ENCODE results near the gene TPRN. TPM values are rescaled to one million over a fixed set of nuclear protein-coding genes. Genes with fewer than 3 reads are reported as not detected.
A peak's percentile ranks its signal among the peaks of the same experiment; 100 is the strongest.

TPRN gene
- total RNA-seq, 2 experiments from 2014 or later: 5.7 to 6.6 TPM

- H3K27me3 Mint-ChIP-seq: peaks cover 10% of the 10 kb centered on the region
- POLR2A ChIA-PET: interaction anchor here (0.8 to 3.6 kb wide), 5 partner anchors 10 to 46 kb away, joined by 3 to 28 read pairs (median 3); partner anchors contain the start of genes ANAPC2 and SSNA1
- H3K27ac Mint-ChIP-seq: no peak overlapping the region
- intact Hi-C loops (cut with micrococcal nuclease): loop anchor here (10.0 kb wide), 1 partner anchor 50 kb away; no protein-coding TSS in a partner anchor
- peak; percentile 78 for DNase-seq
- TF ChIP-seq CTCF (IDR thresholded peaks at IDR 0.05): no peak
- H3K4me1 Mint-ChIP-seq (ENCODE audit: low read depth): peaks cover 5% of the 10 kb centered on the region
- peak; percentile 57 for ATAC-seq
- H3K4me3 Mint-ChIP-seq: no peak overlapping the region
- CTCF ChIA-PET: interaction anchor here (1.0 to 2.0 kb wide), 5 partner anchors 53 to 88 kb away, joined by 3 to 6 read pairs (median 4); partner anchors contain the start of gene MAN1B1
- H3K36me3 Mint-ChIP-seq (ENCODE audit: low read depth): no peaks in the 10 kb centered on the region
- H3K9me3 Mint-ChIP-seq: no peaks in the 10 kb centered on the region
These were observed 25.7 kb downstream of the TPRN start for GRCh38 chr9:137174722-137175293.

GRCh38 chr9:137173796-137174664, 26.5 kb downstream of the TPRN start:
- ATAC-seq: no peak

GRCh38 chr9:137172901-137173795, 27.4 kb downstream of the TPRN start:
- no peak for TF ChIP-seq CTCF (IDR thresholded peaks at IDR 0.05)
- DNase-seq: no peak
- CTCF ChIA-PET: no interaction called here
- Mint-ChIP-seq H3K27me3 (peaks cover 13% of the 10 kb centered on the region), H3K27ac (no peak overlapping the region), H3K4me3 (no peak overlapping the region), H3K4me1 (ENCODE audit: low read depth) (peaks cover 7% of the 10 kb centered on the region), H3K9me3 (no peaks in the 10 kb centered on the region), H3K36me3 (ENCODE audit: low read depth) (no peaks in the 10 kb centered on the region)
- intact Hi-C loops (cut with micrococcal nuclease): loop anchor here (10.0 kb wide), 1 partner anchor 48 kb away; no protein-coding TSS in a partner anchor
- POLR2A ChIA-PET: interaction anchor here (0.8 to 3.6 kb wide), 4 partner anchors 12 to 103 kb away, joined by 3 to 11 read pairs (median 6); partner anchors contain the start of genes ANAPC2 and SSNA1
- no peak for ATAC-seq

More at GRCh38 chr9:137173796-137174664, 26.5 kb downstream of the TPRN start:
- no peak for TF ChIP-seq CTCF (IDR thresholded peaks at IDR 0.05)
- ChIA-PET CTCF (interaction anchor here (1.3 to 1.5 kb wide), 2 partner anchors 63 to 87 kb away, joined by 3 to 4 read pairs; partner anchors contain the start of gene MAN1B1), POLR2A (interaction anchor here (1.1 to 3.6 kb wide), 4 partner anchors 11 to 17 kb away, joined by 3 to 28 read pairs (median 8); partner anchors contain the start of genes ANAPC2 and SSNA1)
- Mint-ChIP-seq H3K27me3 (peaks cover 10% of the 10 kb centered on the region), H3K4me3 (no peak overlapping the region), H3K27ac (no peak overlapping the region), H3K9me3 (no peaks in the 10 kb centered on the region), H3K4me1 (ENCODE audit: low read depth) (peaks cover 5% of the 10 kb centered on the region), H3K36me3 (ENCODE audit: low read depth) (no peaks in the 10 kb centered on the region)
- DNase-seq: no peak
- intact Hi-C loops (cut with micrococcal nuclease): loop anchor here (10.0 kb wide), 1 partner anchor 49 kb away; no protein-coding TSS in a partner anchor

- TF ChIP-seq CTCF (IDR thresholded peaks at IDR 0.05): no peak
- no peak overlapping the region for H3K27ac Mint-ChIP-seq
- DNase-seq (no peak), ATAC-seq (no peak)
- intact Hi-C loops (cut with micrococcal nuclease): loop anchor here (10.0 kb wide), 1 partner anchor 47 kb away; no protein-coding TSS in a partner anchor
- ChIA-PET POLR2A (interaction anchor here (0.8 to 2.5 kb wide), 3 partner anchors 10 to 18 kb away, joined by 4 to 7 read pairs (median 6); partner anchors contain the start of gene SSNA1), CTCF (interaction anchor here (1.5 kb wide), 1 partner anchor 65 kb away, joined by 4 read pairs; no protein-coding TSS in a partner anchor)
- peaks cover 20% of the 10 kb centered on the region for H3K27me3 Mint-ChIP-seq
- H3K36me3 Mint-ChIP-seq (ENCODE audit: low read depth): no peaks in the 10 kb centered on the region
- H3K4me3 Mint-ChIP-seq: no peak overlapping the region
- H3K4me1 Mint-ChIP-seq (ENCODE audit: low read depth): peaks cover 9% of the 10 kb centered on the region
- no peaks in the 10 kb centered on the region for H3K9me3 Mint-ChIP-seq
These were observed 29.2 kb downstream of the TPRN start for GRCh38 chr9:137171149-137171900.
